GM12874 (cell line): Measurements from ENCODE around the gene TTLL10.

Experiments
- CTCF ChIP-seq: IDR thresholded peaks from 2 replicates; pipeline ENCODE4 v1.5.1; 2011; ENCODE audit warnings: low read depth, mild to moderate bottlenecking, control low read depth, low read length, moderate library complexity; ENCODE audit not compliant: insufficient read depth

Gene TTLL10

GRCh38 chr1:1150100-1150499 is 23.6 kb upstream of the TTLL10 start:
- no peak for TF ChIP-seq CTCF

- no peak for TF ChIP-seq CTCF
Observed at GRCh38 chr1:1151306-1151705, 22.4 kb upstream of the TTLL10 start.

- TF ChIP-seq CTCF = no peak
Observed at GRCh38 chr1:1153874-1154273, 19.8 kb upstream of the TTLL10 start.

- TF ChIP-seq CTCF = no peak
Observed at GRCh38 chr1:1155258-1155657, 18.4 kb upstream of the TTLL10 start.

- TF ChIP-seq CTCF = no peak
Observed at GRCh38 chr1:1156140-1157032, 17.3 kb upstream of the TTLL10 start.

GRCh38 chr1:1157033-1157365 is 16.7 kb upstream of the TTLL10 start:
- no peak for TF ChIP-seq CTCF

GRCh38 chr1:1157426-1157913 is 16.2 kb upstream of the TTLL10 start:
- TF ChIP-seq CTCF = no peak
